Stimulated activated CD4-positive, alpha-beta T cell treated with anti-CD3 and anti-CD28 coated beads, Interleukin-15, amount 100 ng/mL, for 1 hour (primary cell): ENCODE data around the gene POLR3K.

Experiments used
- DNase-seq, 2 donors: peaks; one replicate each; pipeline ENCODE4 v3.0.0-alpha.2; 2020; ENCODE audit warnings: low read depth in 1 of 2, low spot score in 1 of 2

POLR3K gene

DNA sequence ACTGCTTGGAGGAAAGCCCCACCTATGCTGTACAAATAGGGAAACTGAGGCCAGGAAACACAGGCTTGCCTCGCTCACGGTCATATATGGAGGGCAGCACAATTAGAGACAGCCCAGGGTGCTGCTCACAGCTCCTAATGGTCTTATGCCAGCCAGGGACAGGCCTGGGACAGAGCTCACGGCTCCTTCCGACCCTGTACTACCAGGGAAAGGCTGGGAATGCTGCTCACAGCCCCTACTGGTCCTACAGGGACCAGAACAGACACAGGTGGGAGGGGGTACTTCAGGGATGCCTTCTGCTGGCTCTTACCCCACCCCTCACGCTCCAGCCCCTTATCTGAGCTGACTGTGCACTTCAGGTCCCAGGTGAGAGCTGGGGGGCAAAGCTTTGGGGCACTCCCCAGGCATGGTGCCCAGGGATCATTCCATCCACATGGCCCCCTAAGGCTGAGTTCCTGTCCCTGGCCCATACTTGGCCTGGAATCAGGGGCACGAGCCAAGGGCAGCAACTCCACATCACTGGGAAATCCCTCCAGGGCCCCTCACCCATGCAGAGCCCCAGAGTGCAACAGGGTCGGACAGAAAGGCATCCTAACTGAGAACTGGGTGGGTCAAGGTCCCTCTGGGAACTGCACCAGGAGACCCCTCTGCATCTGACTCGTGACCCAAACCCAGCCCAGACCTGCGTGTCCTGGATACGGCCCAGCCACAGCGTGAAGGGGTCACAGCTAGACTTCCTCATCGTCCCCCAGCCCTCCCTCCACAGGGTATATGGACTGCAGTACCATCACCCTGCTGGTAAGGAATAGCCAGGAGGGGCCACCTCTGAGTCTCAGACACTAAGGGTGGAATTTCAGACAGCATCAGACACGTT lies 13.1 kb upstream of the POLR3K start:
- no peak for DNase-seq

DNA sequence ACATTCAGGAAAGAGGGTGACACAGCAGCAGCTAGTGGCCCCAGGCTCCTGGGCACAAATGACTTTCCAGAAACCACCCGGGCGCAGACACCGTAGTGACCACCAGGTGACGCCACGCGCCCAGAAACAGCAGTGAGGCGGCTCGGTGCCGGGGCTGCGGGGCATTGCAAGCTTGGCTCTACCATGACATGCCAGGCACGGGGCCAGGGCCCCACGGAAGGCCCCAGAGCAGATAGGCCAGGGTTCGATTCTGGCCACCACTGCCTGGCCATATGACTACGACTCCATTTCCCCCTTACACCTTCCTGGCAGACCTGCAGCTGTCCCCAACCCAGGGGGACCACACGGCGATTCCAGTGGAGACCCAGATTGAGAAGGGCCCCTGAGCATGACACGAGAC lies 12.3 kb upstream of the POLR3K start:
- peak; percentile 67 to 81 for DNase-seq

DNA sequence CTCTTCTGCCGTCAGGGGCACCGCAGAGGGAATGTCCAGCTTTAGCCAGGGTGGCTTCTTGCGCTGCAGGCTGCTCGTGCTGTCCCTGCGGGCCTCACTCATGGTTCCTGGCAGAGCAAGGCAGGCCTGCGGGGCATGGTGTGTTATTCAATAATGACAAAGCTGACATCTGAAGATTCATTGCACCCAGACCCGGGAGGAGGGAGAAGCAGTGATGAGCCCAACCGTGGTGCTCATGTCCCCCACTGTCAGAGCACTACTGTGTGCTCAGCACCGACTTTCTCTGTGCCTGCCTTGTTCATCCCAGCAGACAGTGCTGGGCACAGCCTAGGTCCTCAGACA lies 11.5 kb upstream of the POLR3K start:
- no peak for DNase-seq

DNA sequence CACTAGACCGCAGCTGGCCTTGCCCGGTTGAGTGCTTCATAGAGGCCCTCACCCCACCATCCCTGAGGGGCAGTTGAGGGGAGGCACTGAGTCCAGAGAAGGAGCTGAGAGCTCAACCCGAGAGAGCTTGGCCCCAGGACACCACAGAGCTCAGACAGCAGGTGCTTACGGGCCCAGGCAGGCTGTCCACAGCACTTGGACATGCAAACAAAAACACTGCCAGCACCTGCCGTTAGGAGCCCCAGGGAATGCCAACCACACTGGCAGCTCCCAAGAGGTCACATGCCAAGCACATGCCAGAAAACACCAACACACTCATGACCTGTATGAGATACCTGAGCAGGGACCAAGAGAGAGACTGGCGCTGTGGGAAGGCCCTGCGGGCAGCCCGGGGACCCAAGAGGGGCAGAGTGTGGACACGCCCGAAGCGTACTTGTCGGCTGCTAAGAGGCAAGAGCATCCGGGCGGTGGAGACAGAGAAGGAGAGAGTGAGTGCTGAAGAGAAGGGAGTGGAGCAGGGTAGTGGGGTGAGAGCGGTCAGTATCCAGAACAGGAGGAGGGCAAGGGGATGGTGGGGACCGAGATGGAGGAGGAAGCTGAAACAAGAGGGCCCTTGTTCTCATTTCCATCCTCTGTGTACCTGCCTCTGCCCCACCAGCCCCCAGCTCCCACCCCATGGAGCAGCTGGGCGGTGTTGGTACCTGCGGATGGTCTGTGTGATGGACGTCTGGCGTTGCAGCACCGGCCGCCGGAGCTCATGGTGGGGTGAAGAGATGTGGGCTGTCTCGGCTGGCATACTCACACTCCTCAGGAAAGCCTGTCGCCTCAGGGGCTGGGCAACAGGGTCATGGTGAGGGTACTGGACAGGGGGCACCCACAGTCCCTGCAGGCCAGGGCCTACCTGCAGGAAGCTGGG lies 10.8 kb upstream of the POLR3K start:
- no peak for DNase-seq

DNA sequence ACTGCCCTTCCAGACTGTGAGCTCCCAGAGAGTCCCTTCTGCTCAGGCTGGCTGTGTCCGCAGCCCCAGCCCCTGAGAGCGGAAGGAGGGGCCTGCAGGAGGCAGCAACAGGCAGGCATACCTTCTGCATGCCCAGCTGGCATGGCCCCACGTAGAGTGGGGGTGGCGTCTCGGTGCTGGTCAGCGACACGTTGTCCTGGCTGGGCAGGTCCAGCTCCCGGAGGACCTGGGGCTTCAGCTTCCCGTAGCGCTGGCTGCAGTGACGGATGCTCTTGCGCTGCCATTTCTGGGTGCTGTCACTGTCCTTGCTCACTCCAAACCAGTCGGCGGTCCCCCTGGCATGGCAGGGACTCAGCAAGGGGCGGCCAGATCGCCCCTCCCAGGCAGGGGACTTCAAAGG lies 10.1 kb upstream of the POLR3K start:
- no peak for DNase-seq

DNA sequence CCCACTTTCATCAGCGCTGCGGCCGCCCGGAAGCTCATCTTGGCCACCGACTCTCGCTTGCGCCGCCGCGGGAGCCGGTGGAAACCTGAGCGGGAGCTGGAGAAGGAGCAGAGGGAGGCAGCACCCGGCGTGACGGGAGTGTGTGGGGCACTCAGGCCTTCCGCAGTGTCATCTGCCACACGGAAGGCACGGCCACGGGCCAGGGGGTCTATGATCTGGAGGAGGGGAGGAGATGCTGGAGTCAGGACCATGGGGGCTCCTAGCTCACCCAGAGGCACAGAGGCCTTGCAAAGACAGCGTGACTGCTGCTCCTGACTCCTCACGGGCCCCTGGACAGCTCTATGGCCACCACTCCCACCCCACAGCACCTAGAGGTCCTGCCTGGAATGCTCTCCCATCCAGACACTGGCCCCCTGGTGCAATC lies 9.6 kb upstream of the POLR3K start:
- DNase-seq: no peak

DNA sequence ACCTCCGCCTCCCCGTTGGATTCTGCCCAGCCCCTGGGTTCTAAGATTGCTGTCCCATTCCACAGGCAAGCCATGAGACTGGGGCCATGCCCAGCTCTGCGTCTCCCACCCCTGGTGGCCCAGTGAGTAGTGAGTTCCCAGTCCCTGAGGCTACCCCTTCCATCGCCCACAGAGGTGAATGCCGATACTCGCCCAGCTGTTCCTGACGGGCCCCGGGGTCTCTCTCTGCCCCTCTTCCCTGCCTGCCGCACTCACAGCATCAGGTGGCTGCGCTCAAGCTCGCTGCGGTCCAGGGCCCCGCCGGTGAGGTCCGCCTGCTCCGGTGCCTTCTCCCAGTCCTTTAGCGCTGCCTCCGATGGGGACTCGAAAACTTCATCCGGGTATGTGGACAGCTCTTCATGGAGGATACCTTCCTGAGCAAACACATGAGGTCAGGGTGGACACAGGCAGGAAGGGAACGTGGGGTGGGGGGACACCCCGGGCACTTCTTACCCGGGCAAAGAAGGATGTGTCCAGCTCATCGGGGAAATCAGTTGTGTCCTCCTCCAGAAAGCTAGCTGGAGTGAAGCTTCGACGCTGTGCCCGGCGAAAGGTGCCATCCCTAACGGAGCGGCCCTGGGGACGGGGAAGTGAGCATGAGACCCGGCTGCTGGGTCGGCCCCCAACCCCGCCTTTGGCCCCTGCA lies 9.0 kb upstream of the POLR3K start:
- DNase-seq: no peak

DNA sequence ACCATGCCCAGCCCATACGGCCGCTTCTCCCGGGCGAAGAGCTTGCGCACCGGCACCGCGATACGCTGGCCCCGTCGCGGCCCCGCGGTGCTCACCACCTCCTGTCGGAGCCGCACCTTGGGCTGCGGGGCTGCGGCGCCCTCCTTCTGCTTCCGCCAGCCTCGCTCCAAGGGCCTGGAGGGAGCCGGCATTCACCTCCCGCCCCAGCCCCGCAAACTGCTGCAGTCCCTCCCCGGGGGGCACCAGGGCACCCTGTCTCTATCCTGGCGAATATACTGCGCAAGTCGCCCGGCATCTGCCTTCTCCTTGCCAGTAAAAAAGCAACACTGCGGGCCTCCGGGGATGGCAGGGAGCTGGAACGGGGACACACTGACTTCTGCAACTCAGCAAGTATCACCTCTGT lies 8.5 kb upstream of the POLR3K start:
- DNase-seq: no peak

DNA sequence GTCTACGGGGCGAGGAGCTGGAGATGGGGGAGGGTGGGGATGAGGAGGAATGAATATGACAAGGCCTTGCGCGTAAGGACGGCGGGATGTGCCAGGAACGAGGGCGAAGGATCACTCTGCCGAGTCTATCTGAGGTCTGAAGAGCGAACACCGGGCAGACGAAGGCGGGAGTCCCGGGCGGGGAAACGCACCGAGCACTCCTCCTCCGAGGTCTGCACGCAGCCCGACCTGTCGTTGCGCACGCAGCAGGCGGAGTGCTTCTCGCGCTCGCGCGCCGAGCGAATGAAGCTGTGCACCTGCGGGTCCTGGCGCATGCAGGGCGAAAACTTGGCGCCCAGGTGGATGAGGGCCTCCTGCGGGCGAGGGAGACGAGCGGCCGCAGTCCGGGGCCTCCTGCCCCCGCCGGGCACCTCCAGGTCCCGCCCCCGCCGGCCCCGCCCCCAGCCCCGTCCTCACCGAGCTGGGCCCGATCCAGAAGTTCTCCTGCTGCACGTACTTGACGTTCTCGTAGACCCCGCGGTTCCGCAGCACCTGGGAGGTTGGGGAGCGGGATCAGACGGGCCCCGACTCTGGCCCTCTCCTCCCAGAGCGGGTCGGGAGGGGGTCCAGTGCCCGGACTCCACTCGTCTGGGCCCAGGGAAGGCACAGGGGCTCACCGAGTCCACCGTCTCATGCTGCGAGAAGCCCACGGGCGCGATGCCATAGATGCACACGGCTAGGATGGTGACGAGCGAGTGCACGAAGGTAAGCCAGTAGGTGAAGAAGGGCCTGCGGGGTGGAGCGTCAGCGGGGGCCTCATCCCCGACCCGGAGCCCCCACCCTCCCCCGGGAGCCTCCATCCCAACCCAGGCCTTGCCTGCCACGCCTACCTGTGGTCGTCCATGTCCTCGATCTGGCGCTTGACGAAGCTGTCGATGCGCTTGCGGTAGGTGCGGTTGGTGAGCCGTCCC lies 7.8 kb upstream of the POLR3K start:
- no peak for DNase-seq

DNA sequence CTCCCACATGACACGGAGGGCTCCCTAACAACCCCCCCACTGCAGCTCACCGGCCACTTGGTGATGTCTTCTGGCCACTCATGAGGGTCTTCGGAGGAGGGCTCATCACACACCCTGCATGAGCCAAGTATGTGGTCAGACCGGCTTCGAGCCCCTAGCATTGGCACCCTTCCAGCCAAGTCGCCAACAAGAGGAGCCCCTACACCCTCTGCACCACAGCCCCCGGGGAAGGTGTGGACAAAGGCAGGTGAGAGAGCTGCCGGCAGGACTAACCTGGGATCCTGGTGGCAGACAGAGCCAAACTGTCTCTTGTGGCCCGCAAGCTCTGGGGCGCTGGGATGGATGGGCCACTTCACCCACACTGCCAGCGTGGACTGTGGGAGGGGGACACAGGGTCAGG lies 6.8 kb upstream of the POLR3K start:
- DNase-seq: no peak

DNA sequence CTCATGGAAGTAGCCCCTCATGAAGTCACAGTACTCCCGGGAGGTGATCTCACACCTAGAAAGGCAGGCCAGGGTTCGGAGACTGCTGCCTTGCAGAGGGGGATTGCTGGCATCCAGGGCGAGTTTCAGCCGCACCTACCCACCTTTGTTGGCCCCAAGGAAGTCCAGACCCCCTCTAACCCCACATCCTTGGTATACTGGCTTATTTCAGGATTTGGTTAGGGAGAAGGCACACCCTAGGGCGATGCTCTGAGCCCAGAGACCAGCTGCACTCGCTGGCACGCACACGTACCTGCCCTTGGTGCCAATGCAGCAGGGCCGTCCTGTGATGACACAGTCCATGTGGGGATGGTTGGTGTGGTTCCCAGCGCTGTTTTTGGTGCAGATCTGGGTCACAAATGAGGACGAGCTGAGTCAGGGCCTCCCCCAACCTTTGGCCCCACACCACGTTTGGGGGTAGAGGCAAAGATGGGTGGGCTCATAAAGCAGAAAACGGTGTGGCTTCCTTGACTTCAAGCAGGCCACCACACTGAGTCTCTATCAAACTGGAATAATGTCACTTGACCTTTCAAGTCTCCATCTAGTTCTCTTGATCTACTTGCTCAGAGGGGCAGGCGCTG lies 6.1 kb upstream of the POLR3K start:
- no peak for DNase-seq

DNA sequence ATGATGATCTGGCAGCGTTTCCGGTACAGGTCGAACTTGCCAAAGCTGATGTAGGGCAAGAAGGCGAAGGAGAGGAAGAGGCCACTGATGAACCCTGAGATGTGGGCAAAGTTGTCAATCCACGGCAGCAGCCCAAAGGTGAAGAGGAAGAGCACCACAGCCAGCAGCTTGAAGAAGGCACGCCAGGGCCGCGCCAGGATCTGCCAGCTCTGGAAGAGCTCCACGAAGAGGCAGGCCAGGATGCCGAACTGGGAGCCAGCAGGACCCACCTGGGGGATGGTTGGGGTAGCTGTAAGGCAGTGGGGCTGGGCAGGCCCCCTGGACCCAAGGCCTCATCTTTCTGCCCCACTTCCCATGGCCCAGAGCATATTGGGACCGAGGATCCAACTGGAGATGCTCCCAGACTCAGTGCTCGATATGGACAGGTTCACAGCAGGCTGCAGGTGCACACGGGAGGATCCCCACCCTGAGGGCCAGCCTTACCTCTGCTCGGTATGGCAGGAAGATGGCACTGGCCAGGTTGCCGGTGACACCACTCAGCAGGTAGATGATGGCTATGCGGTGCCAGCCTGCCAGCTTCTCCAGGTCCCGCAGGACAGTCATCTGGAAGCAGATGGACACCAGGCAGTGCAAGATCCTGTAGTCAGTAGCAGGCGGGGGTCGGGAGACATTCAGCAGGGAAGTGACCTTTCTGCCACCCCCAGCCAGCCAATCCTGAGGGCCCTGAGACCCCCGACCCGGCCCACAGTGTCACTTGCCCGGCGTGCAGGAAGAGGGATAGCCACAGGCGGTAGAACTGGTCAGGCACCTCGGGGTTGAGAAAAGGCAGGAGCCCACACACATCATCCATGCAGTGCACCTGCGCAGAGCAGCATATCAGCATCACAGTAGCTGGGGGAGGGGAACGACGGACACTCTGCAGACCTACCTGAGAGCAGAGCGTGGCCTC lies 5.4 kb upstream of the POLR3K start:
- DNase-seq: no peak

DNA sequence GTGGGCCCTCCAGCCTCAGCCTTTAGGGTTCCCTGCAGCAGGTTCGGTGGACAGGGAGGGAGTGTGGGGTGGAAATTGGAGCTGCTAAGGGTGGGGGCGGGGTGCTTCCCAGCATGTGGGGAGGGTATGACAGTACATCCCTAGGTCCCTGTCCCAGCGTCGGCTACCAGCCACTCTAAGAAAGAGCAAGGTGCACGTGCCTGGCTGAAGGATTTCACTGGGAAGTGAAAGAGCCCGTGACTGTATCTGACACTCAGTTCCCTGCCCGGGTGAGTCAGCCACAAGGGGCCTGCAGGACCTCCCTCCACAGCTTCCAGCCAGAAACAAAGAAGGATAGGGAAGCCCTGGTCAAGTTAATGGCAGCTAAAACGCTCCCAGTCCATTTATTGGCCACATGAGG lies 4.3 kb upstream of the POLR3K start:
- DNase-seq: no peak

DNA sequence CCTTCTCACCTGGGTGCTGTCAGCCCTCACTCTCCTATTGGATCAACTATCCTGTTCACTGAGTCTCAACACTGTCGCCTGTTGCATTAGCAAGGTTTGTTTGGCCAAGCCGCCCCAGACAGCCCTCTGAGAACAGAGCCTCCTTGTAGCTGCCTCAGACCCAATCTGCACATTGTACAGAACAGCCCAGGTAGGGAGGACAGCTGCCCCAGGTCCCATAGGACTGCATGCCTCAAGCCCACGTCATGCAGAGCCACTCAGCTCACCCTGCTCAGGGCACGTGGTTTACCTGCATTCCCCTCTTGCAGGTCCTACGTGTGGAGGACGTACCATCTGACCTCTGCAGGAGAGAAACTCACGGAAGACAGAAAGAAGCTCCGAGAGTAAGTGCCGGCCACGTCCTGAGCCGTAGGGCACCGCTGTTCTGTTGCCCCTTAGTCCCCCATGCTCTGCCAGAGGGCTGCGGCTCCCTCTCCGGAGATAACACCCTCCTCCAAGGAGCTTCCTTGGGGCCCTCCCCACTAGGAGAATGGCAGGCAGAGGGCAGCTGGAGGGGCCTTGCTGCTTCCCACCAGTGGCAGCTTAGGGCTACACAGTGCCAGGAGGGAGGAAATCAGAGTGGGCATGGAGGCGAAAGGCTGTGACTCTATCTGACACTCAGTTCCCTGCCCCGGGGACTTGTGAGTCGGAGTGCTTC lies 3.0 kb upstream of the POLR3K start:
- no peak for DNase-seq

DNA sequence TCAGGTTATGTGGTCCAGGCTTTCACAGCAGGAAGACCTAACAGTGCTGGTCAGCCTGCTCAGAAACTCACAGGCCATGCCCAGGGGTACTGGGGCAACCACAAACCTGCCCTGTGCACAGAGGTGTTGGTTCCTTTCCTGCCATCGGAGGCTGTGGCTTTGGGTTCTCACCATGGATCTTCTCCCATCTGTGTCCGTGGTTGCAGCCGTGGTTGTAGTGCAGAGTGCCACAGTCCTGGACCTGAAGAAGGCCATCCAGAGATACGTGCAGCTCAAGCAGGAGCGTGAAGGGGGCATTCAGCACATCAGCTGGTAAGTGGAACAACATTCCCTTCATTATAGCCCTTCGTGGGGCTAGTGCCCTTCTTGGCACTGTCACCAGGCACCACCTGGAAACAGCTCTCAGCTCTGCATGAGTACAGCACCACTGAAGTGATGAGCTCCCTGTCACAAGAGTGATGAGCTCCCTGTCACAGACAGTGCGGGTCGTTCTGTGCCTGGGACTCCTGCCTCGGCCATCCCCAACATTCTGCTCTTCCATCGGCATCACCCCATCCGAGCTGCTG lies 2.2 kb upstream of the POLR3K start:
- DNase-seq: no peak

DNA sequence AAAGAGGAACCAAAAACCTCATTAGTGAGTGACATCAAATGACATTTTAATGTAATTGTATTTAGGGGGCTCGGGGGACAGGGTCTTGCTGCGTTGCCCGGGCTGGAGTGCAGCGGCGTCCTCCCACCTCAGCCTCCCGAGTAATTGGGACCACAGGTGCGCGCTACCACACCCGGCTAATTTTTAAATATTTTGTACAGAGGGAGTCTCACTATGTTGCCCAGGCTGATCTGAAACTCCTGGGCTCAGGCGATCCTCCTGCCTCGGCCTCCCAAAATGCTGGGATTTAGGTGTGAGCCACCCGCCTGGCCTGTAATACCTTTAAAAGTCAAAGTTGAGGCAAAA lies 801 bp upstream of the POLR3K start:
- DNase-seq: no peak

DNA sequence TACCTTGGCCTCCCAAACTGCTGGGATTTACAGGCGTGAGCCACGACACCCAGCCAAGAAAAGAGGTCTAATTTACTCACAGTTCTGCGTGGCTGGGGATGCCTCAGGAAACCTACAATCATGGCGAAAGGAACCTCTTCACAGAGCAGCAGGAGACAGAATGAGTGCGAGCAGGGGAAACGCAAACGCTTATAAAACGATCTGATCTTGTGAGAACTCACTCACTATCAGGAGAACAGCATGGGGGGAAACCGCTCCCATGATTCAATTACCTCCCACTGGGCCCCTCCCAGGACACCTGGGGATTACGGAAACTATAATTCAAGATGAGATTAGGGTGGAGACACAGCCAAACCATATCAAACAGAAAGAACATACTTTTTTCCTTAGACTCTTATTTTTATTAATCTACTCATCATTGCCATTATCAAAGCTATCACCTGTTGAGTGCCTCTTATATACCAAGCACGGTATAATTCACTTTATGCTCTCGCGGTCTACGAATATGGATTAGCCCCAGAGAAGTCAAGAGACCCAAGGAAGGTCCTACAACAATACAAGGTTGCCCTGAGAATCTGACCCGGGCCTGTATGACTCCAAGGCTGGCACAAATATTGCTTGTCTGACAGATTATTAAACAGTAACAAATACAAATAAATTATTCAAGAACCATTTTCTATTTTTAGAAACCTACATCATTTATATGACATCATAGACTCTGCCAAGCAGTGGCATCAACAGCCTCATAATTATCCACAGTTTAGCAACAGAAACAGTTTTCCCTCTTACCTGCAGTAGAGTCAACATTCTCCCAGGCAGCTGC lies 2.4 kb downstream of the POLR3K start:
- DNase-seq: no peak
